ENCODE measurements around the gene CX3CR1.

DNA sequence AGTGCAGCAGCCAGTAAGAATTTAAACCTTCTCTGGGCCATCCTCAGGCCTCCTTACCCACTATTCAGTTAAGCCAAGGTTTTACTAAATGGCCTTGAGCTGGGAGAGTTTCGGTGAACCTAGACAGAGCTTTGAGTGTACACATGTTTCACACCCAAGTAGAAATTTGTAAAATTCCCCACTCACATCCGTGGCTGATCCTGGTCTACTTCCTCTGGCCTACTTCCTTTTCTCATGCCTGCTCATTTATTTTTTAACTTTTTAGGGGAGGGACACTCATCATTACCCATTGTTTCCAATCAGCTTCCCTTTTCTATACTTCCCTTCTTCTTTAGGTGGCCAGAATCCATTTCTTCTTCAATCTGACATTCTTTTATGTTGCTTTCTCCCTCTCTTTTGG is 7.6 kb downstream of the CX3CR1 start:
- TF ChIP-seq CTCF (IDR thresholded peaks at IDR 0.05) (no peak), POLR2A (IDR thresholded peaks at IDR 0.05) (no peak)

Measured in Peyer's patch (tissue), 4 donors.